H1 (cell line): Measurements from ENCODE around the gene PNMA8C. TPM values are rescaled to one million over a fixed set of nuclear protein-coding genes. Genes with fewer than 3 reads are reported as not detected.

Experiments
- FOSL1 ChIP-seq: IDR thresholded peaks from 2 replicates; pipeline ENCODE4 v1.6.1; 2011; ENCODE audit warnings: mild to moderate bottlenecking, low read depth, low read length, moderate library complexity; ENCODE audit not compliant: insufficient read depth
- polyA plus RNA-seq, 7 experiments: library from polyadenylated mRNA; depleted of rRNA in 3 of 7; stranded (reverse) in 5 of 7; unstranded in 2 of 7; fragments of >200 nt in 5 of 7; fragments of 200-250 nt in 2 of 7; gene quantifications; 1 replicate in 5 of 7; 2 replicates in 1 of 7; 4 replicates in 1 of 7; pipeline versions ENCODE4 v1.2.1 to v1.2.3, GENCODE V29; 2011 to 2013; ENCODE audit warnings: missing spikeins in 2 of 7, mixed read lengths in 2 of 7
- total RNA-seq: library from RNA; stranded (reverse); fragmentation: NEBNext Ultra II Directional; extraction: Animal tissue kit (Norgen Biotek cat#: 25700); gene quantifications from 2 replicates; pipeline ENCODE4 v1.2.1, GENCODE V29; 2021

Gene PNMA8C
- total and polyA plus RNA-seq, 2 of the 8 experiments (the other 6 are each of a cell fraction or from before 2014, with no cell fraction given): 0.53 to 1.8 TPM

DNA sequence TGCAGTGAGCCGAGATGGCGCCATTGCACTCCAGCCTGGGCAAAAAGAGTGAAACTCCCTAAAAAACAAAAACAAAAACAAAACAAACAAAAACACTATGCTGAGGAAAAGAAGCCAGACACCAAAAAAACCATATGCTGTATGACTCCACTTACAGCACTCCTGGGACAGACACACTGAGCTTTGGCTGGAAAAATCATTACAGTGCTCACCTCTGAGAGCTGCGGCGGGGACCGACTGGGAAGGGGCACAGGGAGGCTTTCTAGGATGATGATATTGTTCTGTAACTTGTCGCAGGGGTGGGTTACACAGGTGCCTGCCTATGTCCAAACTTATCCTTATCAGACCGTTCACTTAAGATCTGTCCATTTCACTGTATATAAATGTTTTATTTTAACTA lies 34.8 kb upstream of the PNMA8C start (continued):
- no peak for TF ChIP-seq FOSL1
